Stomach smooth muscle (tissue), 2 donors: ENCODE measurements around the gene TNRC6C.
"Not testable (repeated sequence)": the region's sequence is repeated elsewhere in the genome, so short reads cannot be mapped to it uniquely, and the experiment has no call there.

Experiments
- H3K27ac ChIP-seq: one replicate; pipeline ENCODE4 v1.7.0; 2013; ENCODE audit warnings: mild to moderate bottlenecking, low read length, inconsistent platforms
- H3K27me3 ChIP-seq, 2 donors: one replicate each; pipeline ENCODE4 v1.7.0; 2013; ENCODE audit warnings: low read length in 2 of 2; ENCODE audit not compliant: insufficient read depth in 2 of 2, control insufficient read depth in 1 of 2
- H3K36me3 ChIP-seq, 2 donors: one replicate each; pipeline ENCODE4 v1.7.0; 2013; ENCODE audit warnings: low read length in 2 of 2; ENCODE audit not compliant: control insufficient read depth in 2 of 2, insufficient read depth in 2 of 2
- H3K4me1 ChIP-seq: one replicate; pipeline ENCODE4 v1.7.0; 2013; ENCODE audit warnings: low read length; ENCODE audit not compliant: control insufficient read depth, insufficient read depth
- H3K4me3 ChIP-seq, 2 donors: one replicate each; pipeline ENCODE4 v1.7.0; 2013; ENCODE audit warnings: low read length in 2 of 2
- H3K9ac ChIP-seq, 2 donors: one replicate each; pipeline ENCODE4 v1.7.0; 2013; ENCODE audit warnings: low read length in 2 of 2, mild to moderate bottlenecking in 1 of 2
- H3K9me3 ChIP-seq, 2 donors: one replicate each; pipeline ENCODE4 v1.7.0; 2013; ENCODE audit warnings: low read length in 2 of 2; ENCODE audit not compliant: control insufficient read depth in 2 of 2
- donor health status: healthy.
- donor health status: Pancreatic carcinoma.

The TNRC6C gene

GRCh38 chr17:77966476-77966875, 8.0 kb downstream of the TNRC6C start:
- Histone ChIP-seq H3K27ac (no peak overlapping the region), H3K36me3 (no peaks in the 10 kb centered on the region), H3K4me3 (no peak overlapping the region), H3K9me3 (no peaks in the 10 kb centered on the region), H3K27me3 (no peaks in the 10 kb centered on the region), H3K9ac (no peak overlapping the region), H3K4me1 (peaks cover 19% of the 10 kb centered on the region)

GRCh38 chr17:77968788-77969187, 10.3 kb downstream of the TNRC6C start:
- Histone ChIP-seq H3K4me3 (no peak overlapping the region), H3K4me1 (peaks cover 11% of the 10 kb centered on the region), H3K36me3 (no peaks in the 10 kb centered on the region), H3K27me3 (no peaks in the 10 kb centered on the region), H3K9me3 (no peaks in the 10 kb centered on the region), H3K27ac (no peak overlapping the region), H3K9ac (no peak overlapping the region)

DNA sequence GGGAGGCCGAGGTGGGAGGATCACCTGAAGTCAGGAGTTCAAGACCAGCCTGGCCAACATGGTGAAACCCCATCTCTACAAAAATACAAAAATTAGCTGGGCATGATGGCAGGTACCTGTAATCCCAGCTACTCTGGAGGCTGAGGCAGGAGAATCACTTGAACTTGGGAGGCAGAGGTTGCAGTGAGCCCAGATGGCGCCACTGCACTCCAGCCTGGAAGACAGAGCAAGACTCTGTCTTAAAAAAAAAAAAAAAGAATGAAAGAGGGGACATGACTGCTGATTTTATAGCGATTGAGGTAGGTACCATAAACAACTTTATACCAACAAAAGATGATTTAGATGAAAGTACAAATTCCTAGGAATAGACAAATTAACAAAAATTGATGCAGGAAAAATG, 13.8 kb downstream of the TNRC6C start:
- not testable (repeated sequence) for H3K36me3 ChIP-seq, H3K4me3 ChIP-seq, H3K9me3 ChIP-seq, H3K27me3 ChIP-seq, H3K27ac ChIP-seq, H3K9ac ChIP-seq, H3K4me1 ChIP-seq

GRCh38 chr17:77973953-77974352, 15.4 kb downstream of the TNRC6C start:
- Histone ChIP-seq H3K36me3 (no peaks in the 10 kb centered on the region), H3K4me1 (no peaks in the 10 kb centered on the region), H3K9ac (no peak overlapping the region), H3K27ac (no peak overlapping the region), H3K4me3 (no peak overlapping the region), H3K27me3 (no peaks in the 10 kb centered on the region), H3K9me3 (no peaks in the 10 kb centered on the region)

GRCh38 chr17:77974396-77974795, 15.9 kb downstream of the TNRC6C start:
- Histone ChIP-seq H3K27ac (no peak overlapping the region), H3K4me1 (no peaks in the 10 kb centered on the region), H3K9ac (no peak overlapping the region), H3K36me3 (no peaks in the 10 kb centered on the region), H3K4me3 (no peak overlapping the region), H3K9me3 (no peaks in the 10 kb centered on the region), H3K27me3 (no peaks in the 10 kb centered on the region)

GRCh38 chr17:77982430-77982829, 23.9 kb downstream of the TNRC6C start:
- not testable (repeated sequence) for H3K4me3 ChIP-seq, H3K9me3 ChIP-seq, H3K27ac ChIP-seq, H3K4me1 ChIP-seq, H3K9ac ChIP-seq, H3K27me3 ChIP-seq, H3K36me3 ChIP-seq

DNA sequence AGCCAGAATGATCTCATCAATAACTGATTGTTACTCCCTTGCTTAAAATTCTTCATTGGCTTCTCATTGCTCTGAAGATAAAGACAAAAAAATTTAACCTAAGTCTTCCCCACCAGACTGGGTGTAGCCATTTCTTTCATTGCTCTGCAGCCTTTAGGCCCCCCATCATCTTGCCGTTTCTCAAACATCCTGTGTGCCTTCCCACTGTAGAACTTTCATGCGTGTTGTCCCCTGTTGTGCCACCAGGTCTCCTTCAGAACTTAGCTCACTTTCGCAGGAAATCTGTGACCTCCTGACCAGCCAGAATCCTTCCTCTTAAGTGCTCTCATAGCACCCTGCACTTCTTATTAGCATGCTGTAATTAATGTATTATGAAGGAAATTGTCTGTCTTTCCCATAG, 31.8 kb downstream of the TNRC6C start:
- Histone ChIP-seq H3K27ac (no peak overlapping the region), H3K27me3 (no peaks in the 10 kb centered on the region), H3K4me1 (peaks cover 5% of the 10 kb centered on the region), H3K36me3 (no peaks in the 10 kb centered on the region), H3K9me3 (no peaks in the 10 kb centered on the region), H3K9ac (no peak overlapping the region), H3K4me3 (no peak overlapping the region)

DNA sequence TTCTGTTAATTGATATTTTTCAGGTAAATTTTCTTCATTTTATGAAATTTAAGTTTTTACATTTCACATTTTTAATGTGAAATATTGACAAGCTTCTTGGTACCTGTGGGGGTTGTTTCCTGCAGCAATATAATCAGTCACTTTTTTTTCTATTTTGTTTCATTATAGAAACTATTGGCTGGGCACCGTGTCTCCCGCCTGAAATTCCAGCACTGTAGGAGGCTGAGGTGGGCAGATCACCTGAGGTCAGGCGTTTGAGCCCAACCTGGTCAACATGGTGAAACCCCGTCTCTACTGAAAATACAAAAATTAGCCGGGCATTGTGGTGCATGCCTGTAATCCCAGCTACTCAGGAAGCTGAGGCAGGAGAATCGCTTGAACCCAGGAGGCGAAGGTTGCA, 35.2 kb downstream of the TNRC6C start:
- H3K4me3 ChIP-seq, H3K36me3 ChIP-seq, H3K27ac ChIP-seq, H3K9me3 ChIP-seq, H3K27me3 ChIP-seq, H3K9ac ChIP-seq: not testable (repeated sequence)
- H3K4me1 ChIP-seq, result peaks cover 18% of the 10 kb centered on the region

DNA sequence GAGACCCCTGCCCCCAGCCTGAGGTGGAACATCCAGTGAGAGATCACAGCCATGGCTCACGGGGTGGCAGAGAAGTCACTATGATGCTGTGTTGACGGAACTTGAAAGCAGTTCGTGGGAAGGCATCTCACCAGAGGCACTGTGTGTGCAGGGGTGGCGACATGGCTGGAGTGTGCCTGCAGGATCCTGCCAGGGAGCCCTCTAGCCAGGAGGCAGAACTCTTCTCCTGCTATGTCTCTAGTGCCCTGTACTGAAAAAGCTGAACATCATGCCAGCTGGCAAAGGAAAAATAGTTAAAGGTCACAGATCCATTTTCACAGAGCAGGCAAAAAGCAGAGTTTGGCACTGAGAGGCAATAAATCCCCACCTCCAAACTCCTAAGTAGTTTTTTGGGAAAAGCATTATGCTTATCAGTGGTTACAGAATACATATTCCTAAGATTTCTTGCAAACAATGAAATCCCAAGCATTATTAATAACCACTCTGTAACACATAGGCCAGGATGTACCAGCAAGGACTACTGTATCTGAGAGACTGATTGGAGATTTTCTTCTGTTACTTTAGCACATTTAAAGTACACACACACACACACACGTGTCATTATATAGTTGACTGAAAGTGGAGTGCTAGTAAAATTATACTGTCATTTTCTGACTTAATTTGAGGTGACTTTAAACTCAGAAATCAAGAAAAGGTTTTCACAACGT, 36.8 kb downstream of the TNRC6C start:
- H3K9me3 ChIP-seq, result no peaks in the 10 kb centered on the region
- no peaks in the 10 kb centered on the region for H3K36me3 ChIP-seq
- H3K27ac ChIP-seq, result no peak overlapping the region
- no peaks in the 10 kb centered on the region for H3K27me3 ChIP-seq
- no peak overlapping the region for H3K4me3 ChIP-seq
- H3K9ac ChIP-seq, result no peak overlapping the region
- H3K4me1 ChIP-seq, result peaks cover 30% of the 10 kb centered on the region

DNA sequence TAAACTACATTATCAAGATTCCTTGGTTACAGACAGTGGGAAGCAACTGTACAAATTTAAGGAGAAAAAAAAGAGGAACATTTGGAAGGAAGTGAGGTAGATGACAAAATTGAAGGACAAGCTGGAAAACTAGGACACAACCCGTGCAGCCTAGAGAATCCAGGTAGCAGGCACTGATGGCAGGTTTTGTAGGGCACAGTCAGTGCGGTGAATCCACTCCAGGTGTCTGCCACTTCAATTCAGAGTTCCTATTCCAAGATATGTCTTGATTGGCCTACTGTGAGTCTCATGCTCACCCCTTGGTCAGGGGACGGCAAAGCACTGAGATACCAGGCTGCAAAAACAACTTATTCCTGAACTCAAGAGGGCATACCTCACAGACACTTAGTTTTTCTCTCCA, 37.8 kb downstream of the TNRC6C start:
- Histone ChIP-seq H3K4me1 (peaks cover 39% of the 10 kb centered on the region), H3K27ac (no peak overlapping the region)

GRCh38 chr17:77999413-78000173, 41.1 kb downstream of the TNRC6C start:
- Histone ChIP-seq H3K9me3 (no peaks in the 10 kb centered on the region), H3K4me3 (no peak overlapping the region), H3K4me1 (peaks cover 39% of the 10 kb centered on the region), H3K27ac (no peak overlapping the region), H3K9ac (no peak overlapping the region), H3K27me3 (no peaks in the 10 kb centered on the region), H3K36me3 (no peaks in the 10 kb centered on the region)

More for the DNA sequence above, 37.8 kb downstream of the TNRC6C start:
- Histone ChIP-seq H3K9me3 (no peaks in the 10 kb centered on the region), H3K27me3 (no peaks in the 10 kb centered on the region), H3K4me3 (no peak overlapping the region), H3K9ac (no peak overlapping the region), H3K36me3 (no peaks in the 10 kb centered on the region)
